OCI-LY3 (cell line): ENCODE data around the gene SCAMP3.
A peak's percentile ranks its signal among the peaks of the same experiment; 100 is the strongest.

Source experiments
- H2AFZ ChIP-seq: fragments of 200-600, 300-600 bp; shearing (Covaris generic); 2 replicates; pipeline ENCODE4 v1.6.0; 2014; ENCODE audit warnings: antibody characterized with exemption, low read depth, low read length
- H3K27ac ChIP-seq: fragments of 200-600, 300-600 bp; sonication (generic); 2 replicates; pipeline ENCODE4 v1.5.1; 2014; ENCODE audit warnings: mild to moderate bottlenecking, low read length, moderate library complexity, mixed read lengths
- H3K27me3 ChIP-seq: fragments of 200-600, 300-600 bp; sonication (generic); 2 replicates; pipeline ENCODE4 v1.6.1; 2014; ENCODE audit warnings: low read depth, low read length, mixed read lengths
- H3K36me3 ChIP-seq: fragments of 200-600, 300-600 bp; sonication (generic); replicated peaks from 2 replicates; pipeline ENCODE3; 2014; ENCODE audit warnings: low read depth, low read length, mixed read lengths
- H3K4me1 ChIP-seq: fragments of 300-600, 200-600 bp; sonication (generic); 2 replicates; pipeline ENCODE4 v1.6.1; 2014; ENCODE audit warnings: low read length, mixed read lengths
- H3K4me2 ChIP-seq: fragments of 200-600, 300-600 bp; sonication (generic); 2 replicates; pipeline ENCODE4 v1.6.1; 2014; ENCODE audit warnings: low read length, mixed read lengths
- H3K4me3 ChIP-seq: fragments of 300-600, 200-600 bp; sonication (generic); 2 replicates; pipeline ENCODE4 v1.5.1; 2014; ENCODE audit warnings: antibody characterized with exemption, mild to moderate bottlenecking, low read length, moderate library complexity
- H3K79me2 ChIP-seq: fragments of 300-600, 200-600 bp; shearing (Covaris generic); 2 replicates; pipeline ENCODE4 v1.6.1; 2014; ENCODE audit warnings: mild to moderate bottlenecking, low read length, mixed read lengths
- H3K9ac ChIP-seq: fragments of 300-600, 200-600 bp; shearing (Covaris generic); 2 replicates; pipeline ENCODE4 v1.6.0; 2014; ENCODE audit warnings: mild to moderate bottlenecking, low read length, moderate library complexity
- H3K9me3 ChIP-seq: fragments of 200-600, 300-600 bp; shearing (Covaris generic); 2 replicates; pipeline ENCODE4 v1.6.1; 2014; ENCODE audit warnings: low read length, mixed read lengths; ENCODE audit not compliant: insufficient read depth
- H4K20me1 ChIP-seq: fragments of 200-600, 300-600 bp; sonication (generic); 2 replicates; pipeline ENCODE4 v1.6.1; 2016; ENCODE audit warnings: low read length, mixed read lengths; ENCODE audit not compliant: insufficient read depth
- EZH2phosphoT487 ChIP-seq: fragments of 200-600 bp; shearing (Covaris generic); IDR thresholded peaks from 2 replicates; pipeline ENCODE4 v1.6.1; 2018; ENCODE audit warnings: antibody characterized with exemption, mixed run types, low read depth
- TF ChIP-seq, protein P1 (sequence below): fragments of 200-600, 300-600 bp; sonication (generic); IDR thresholded peaks from 2 replicates; pipeline ENCODE4 v1.5.1; 2014; ENCODE audit warnings: antibody characterized with exemption, low read length, low read depth

SCAMP3 gene

GRCh38 chr1:155268630-155269029 is 6.5 kb upstream of the SCAMP3 start:
- Histone ChIP-seq H3K27ac (no peak overlapping the region), H3K4me2 (no peak overlapping the region), H3K9me3 (no peaks in the 10 kb centered on the region), H3K79me2 (peaks cover 32% of the 10 kb centered on the region), H3K27me3 (no peaks in the 10 kb centered on the region), H3K36me3 (peaks cover 70% of the 10 kb centered on the region), H2AFZ (no peak overlapping the region), H3K9ac (no peak overlapping the region), H3K4me3 (no peak overlapping the region), H3K4me1 (peaks cover 12% of the 10 kb centered on the region), H4K20me1 (peaks cover 7% of the 10 kb centered on the region; the same call in 1 of the 2 replicates)
- TF ChIP-seq, protein P1, sequence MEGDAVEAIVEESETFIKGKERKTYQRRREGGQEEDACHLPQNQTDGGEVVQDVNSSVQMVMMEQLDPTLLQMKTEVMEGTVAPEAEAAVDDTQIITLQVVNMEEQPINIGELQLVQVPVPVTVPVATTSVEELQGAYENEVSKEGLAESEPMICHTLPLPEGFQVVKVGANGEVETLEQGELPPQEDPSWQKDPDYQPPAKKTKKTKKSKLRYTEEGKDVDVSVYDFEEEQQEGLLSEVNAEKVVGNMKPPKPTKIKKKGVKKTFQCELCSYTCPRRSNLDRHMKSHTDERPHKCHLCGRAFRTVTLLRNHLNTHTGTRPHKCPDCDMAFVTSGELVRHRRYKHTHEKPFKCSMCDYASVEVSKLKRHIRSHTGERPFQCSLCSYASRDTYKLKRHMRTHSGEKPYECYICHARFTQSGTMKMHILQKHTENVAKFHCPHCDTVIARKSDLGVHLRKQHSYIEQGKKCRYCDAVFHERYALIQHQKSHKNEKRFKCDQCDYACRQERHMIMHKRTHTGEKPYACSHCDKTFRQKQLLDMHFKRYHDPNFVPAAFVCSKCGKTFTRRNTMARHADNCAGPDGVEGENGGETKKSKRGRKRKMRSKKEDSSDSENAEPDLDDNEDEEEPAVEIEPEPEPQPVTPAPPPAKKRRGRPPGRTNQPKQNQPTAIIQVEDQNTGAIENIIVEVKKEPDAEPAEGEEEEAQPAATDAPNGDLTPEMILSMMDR = no peak
- no peak for TF ChIP-seq EZH2phosphoT487

GRCh38 chr1:155267373-155267772 is 5.2 kb upstream of the SCAMP3 start:
- Histone ChIP-seq H2AFZ (no peak overlapping the region), H3K9ac (no peak overlapping the region), H3K4me3 (no peak overlapping the region), H3K4me1 (peaks cover 13% of the 10 kb centered on the region), H3K4me2 (no peak overlapping the region), H3K27me3 (no peaks in the 10 kb centered on the region), H3K9me3 (no peaks in the 10 kb centered on the region), H4K20me1 (peaks cover 3% of the 10 kb centered on the region; the same call in 1 of the 2 replicates), H3K36me3 (peaks cover 78% of the 10 kb centered on the region), H3K79me2 (peaks cover 21% of the 10 kb centered on the region), H3K27ac (no peak overlapping the region)
- TF ChIP-seq, protein P1 = no peak
- no peak for TF ChIP-seq EZH2phosphoT487

DNA sequence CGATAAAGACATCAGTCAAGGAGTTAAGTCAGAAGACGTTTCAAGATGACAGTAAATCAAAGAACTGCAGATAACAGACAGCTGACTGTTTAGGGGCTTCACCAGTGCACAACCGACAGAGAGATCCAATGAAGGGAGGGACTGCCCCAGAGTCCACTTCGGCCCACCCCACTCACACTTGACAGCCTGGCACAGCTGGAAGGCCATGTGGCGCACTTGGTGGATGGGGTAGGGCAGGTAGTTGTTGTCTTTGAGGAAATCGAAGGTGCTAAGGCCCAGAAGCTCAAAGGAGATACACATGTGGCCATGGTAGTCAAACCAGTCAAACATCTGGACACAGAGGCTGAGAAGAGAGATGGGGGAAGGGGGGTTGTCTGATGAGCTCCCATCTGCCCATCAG is 4.4 kb upstream of the SCAMP3 start:
- Histone ChIP-seq H4K20me1 (no peaks in the 10 kb centered on the region), H3K9ac (no peak overlapping the region), H3K27me3 (no peaks in the 10 kb centered on the region), H2AFZ (no peak overlapping the region), H3K36me3 (peaks cover 75% of the 10 kb centered on the region), H3K4me1 (peaks cover 6% of the 10 kb centered on the region), H3K4me3 (no peak overlapping the region), H3K9me3 (no peaks in the 10 kb centered on the region), H3K4me2 (no peak overlapping the region), H3K79me2 (peaks cover 17% of the 10 kb centered on the region), H3K27ac (no peak overlapping the region)
- TF ChIP-seq EZH2phosphoT487 = no peak
- TF ChIP-seq, protein P1 = no peak

DNA sequence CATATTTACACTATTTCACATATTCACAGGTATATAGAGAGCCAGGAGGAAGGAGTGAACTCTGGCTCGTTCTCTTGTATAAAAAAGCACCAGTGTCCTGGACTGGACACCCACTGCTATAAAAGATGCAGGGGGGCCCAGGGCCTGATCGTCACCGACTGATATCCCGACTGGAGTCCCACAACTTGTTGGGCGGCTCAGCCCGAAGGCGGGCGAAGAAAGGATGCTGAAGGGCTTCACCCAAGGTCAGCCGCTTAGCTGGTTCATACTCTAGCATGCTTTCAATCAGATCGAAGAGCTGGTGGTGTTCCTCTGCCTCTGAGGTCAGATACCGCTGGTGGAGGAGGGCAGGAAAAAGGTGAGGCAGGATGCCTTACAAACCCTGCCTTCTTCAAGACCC is 907 bp upstream of the SCAMP3 start:
- Histone ChIP-seq H3K4me3 (no peak overlapping the region), H3K4me2 (no peak overlapping the region), H3K9me3 (no peaks in the 10 kb centered on the region), H3K27me3 (no peaks in the 10 kb centered on the region), H3K9ac (no peak overlapping the region), H3K4me1 (peaks cover 14% of the 10 kb centered on the region), H4K20me1 (no peaks in the 10 kb centered on the region), H3K79me2 (peaks cover 20% of the 10 kb centered on the region), H3K36me3 (peaks cover 55% of the 10 kb centered on the region), H2AFZ (no peak overlapping the region), H3K27ac (peak overlapping the region; percentile 53; the same call in 1 of the 2 replicates)
- no peak for TF ChIP-seq EZH2phosphoT487
- TF ChIP-seq, protein P1 = no peak
